Measurements from ENCODE around the gene UBR4.

DNA sequence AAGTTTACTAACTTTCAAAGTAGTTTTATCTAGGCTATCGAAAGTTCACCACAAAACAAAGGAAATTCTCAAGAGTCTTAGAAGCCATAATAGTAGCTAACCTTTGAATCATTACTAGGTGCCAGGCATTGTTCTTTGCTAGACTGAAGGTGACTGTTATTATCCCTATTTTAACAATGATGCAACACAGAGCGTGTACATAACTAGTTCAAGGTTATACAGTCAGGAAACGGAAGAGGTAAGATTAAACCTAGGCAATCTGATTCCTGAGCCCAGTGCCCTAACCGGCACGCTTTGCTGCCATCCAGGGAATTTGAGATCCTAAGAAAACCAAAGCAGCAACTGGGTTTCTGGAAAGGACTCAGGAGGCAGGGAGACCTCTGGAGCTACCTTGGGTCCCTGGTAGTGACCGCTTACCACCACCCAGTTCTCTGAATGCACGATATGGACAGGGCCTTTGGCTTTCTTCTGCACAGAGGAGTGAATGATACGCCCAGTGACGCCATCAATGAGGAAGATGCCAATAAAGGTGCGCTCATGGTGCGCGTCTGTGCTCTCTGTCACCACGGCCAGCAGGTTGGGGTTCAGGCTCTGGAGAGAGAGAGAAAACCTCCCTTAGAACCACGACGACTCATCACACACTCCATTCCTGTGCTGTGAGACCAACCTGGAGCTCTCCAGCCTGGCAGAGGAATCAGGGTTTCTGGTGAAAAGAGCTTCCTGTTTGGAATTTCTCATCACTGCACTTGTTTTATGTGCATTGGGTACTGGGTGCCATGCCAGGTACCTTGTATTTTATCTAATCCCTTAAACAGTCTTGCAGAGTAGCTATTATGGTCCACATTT, 13.1 kb upstream of the UBR4 start:
- no peak for TF ChIP-seq CTCF (IDR thresholded peaks at IDR 0.05)
- TF ChIP-seq REST (IDR thresholded peaks at IDR 0.05; ENCODE audit: insufficient read depth in 1 of 2, low read depth in 2 of 2, low read length in 1 of 2): no peak
- TF ChIP-seq POLR2AphosphoS5 (IDR thresholded peaks at IDR 0.05; ENCODE audit: low read depth, low read length): no peak

All from Panc1 (cell line).